Left ventricle myocardium inferior (tissue), 1 donor: ENCODE measurements around the gene FLII. TPM values are rescaled to one million over a fixed set of nuclear protein-coding genes. Genes with fewer than 3 reads are reported as not detected.

Experiments used
- DNase-seq: peaks from one replicate; pipeline ENCODE4 v3.0.0-alpha.2; 2020
- H3K27ac ChIP-seq: fragments of 200-600 bp; replicated peaks from 2 replicates; pipeline ENCODE4 v1.8.0; 2021
- H3K27me3 ChIP-seq: fragments of 200-600 bp; 2 replicates; pipeline ENCODE4 v1.8.0; 2021; ENCODE audit warnings: low read depth
- H3K36me3 ChIP-seq: fragments of 200-600 bp; 2 replicates; pipeline ENCODE4 v1.8.0; 2021
- H3K4me1 ChIP-seq: fragments of 200-600 bp; 2 replicates; pipeline ENCODE4 v1.8.0; 2021
- H3K4me3 ChIP-seq: fragments of 200-600 bp; 2 replicates; pipeline ENCODE4 v1.8.0; 2021; ENCODE audit warnings: mild to moderate bottlenecking, moderate library complexity
- H3K9me3 ChIP-seq: fragments of 200-600 bp; replicated peaks from 2 replicates; pipeline ENCODE4 v1.8.0; 2021
- CTCF ChIP-seq: fragments of 200-600 bp; IDR thresholded peaks from 2 replicates; pipeline ENCODE4 v1.8.0; 2021; ENCODE audit warnings: antibody characterized with exemption, mild to moderate bottlenecking, borderline replicate concordance
- intact Hi-C: fragments of 100-400 bp; cut with micrococcal nuclease; formaldehyde crosslinking; loops from one replicate; pipeline ENCODE4 v1.11.0; 2022
- total RNA-seq: library from RNA; stranded (reverse); fragmentation: NEBNext Ultra II Directional; extraction: Animal tissue kit (Norgen Biotek cat#: 25700); gene quantifications from one replicate; pipeline ENCODE4 v1.2.1, GENCODE V29; 2021
- donor health status: DM: no; HTN: yes; CAD: no; lungs with severe emphysema.

Gene FLII
- total RNA-seq, 1 donor from 2014 or later, result 257 TPM

GRCh38 chr17:18237461-18237860, 21.1 kb downstream of the FLII start:
- H3K27me3 ChIP-seq, result no peaks in the 10 kb centered on the region
- no peaks in the 10 kb centered on the region for H3K9me3 ChIP-seq
- intact Hi-C loops, result no loop called here
- H3K4me1 ChIP-seq, result peaks cover 9% of the 10 kb centered on the region
- H3K27ac ChIP-seq, result no peak overlapping the region
- TF ChIP-seq CTCF, result no peak
- no peak overlapping the region for H3K4me3 ChIP-seq
- no peak for DNase-seq
- H3K36me3 ChIP-seq, result peaks cover 65% of the 10 kb centered on the region

- H3K36me3 ChIP-seq, result peaks cover 56% of the 10 kb centered on the region
- no peaks in the 10 kb centered on the region for H3K9me3 ChIP-seq
- no peak for DNase-seq
- H3K4me3 ChIP-seq, result no peak overlapping the region
- H3K27me3 ChIP-seq, result no peaks in the 10 kb centered on the region
- H3K4me1 ChIP-seq, result peaks cover 9% of the 10 kb centered on the region
- intact Hi-C loops, result no loop called here
- no peak overlapping the region for H3K27ac ChIP-seq
- TF ChIP-seq CTCF, result no peak
These were observed 22.0 kb downstream of the FLII start for GRCh38 chr17:18236494-18236893.

GRCh38 chr17:18235743-18236256, 22.7 kb downstream of the FLII start:
- Histone ChIP-seq H3K4me1 (peaks cover 9% of the 10 kb centered on the region), H3K27me3 (no peaks in the 10 kb centered on the region), H3K36me3 (peaks cover 50% of the 10 kb centered on the region), H3K27ac (no peak overlapping the region), H3K9me3 (no peaks in the 10 kb centered on the region), H3K4me3 (no peak overlapping the region)
- TF ChIP-seq CTCF, result no peak
- DNase-seq, result no peak
- intact Hi-C loops, result no loop called here

GRCh38 chr17:18234853-18235380, 23.6 kb downstream of the FLII start:
- H3K27ac ChIP-seq, result no peak overlapping the region
- peaks cover 9% of the 10 kb centered on the region for H3K4me1 ChIP-seq
- no peaks in the 10 kb centered on the region for H3K27me3 ChIP-seq
- peaks cover 50% of the 10 kb centered on the region for H3K36me3 ChIP-seq
- DNase-seq, result no peak
- no peak overlapping the region for H3K4me3 ChIP-seq
- TF ChIP-seq CTCF, result no peak
- H3K9me3 ChIP-seq, result no peaks in the 10 kb centered on the region
- intact Hi-C loops, result no loop called here

- no peak for DNase-seq
- peaks cover under 1% of the 10 kb centered on the region for H3K4me1 ChIP-seq
- no peaks in the 10 kb centered on the region for H3K27me3 ChIP-seq
- no peak overlapping the region for H3K27ac ChIP-seq
- H3K36me3 ChIP-seq, result peaks cover 49% of the 10 kb centered on the region
- intact Hi-C loops, result no loop called here
- H3K4me3 ChIP-seq, result no peak overlapping the region
- no peaks in the 10 kb centered on the region for H3K9me3 ChIP-seq
- no peak for TF ChIP-seq CTCF
These were observed 24.6 kb downstream of the FLII start for GRCh38 chr17:18233803-18234518.
